Muscle of leg (tissue), 9 donors: ENCODE results near the gene NEUROG3. TPM values are rescaled to one million over a fixed set of nuclear protein-coding genes. Genes with fewer than 3 reads are reported as not detected.

ENCODE experiments used
- polyA plus RNA-seq, 8 donors: library from polyadenylated mRNA; unstranded; fragments of 120-200 nt; gene quantifications; one replicate each; pipeline versions ENCODE4 v1.2.1 to v1.2.3, GENCODE V29; 2013; ENCODE audit warnings: inconsistent platforms in 1 of 8, low replicate concordance in 1 of 8; ENCODE audit not compliant: insufficient read length in 8 of 8, insufficient read depth in 1 of 8
- total RNA-seq: library from RNA; stranded (reverse); fragments of 120-200 nt; gene quantifications from one replicate; pipeline ENCODE4 v1.2.4, GENCODE V29; 2013

The NEUROG3 gene
- total and polyA plus RNA-seq, 9 donors = not detected

Other genes with a start within 250 kb of the NEUROG3 start
- 0.13 TPM for gene TACR2, start 156.5 kb downstream of the NEUROG3 start, total RNA-seq
- gene TACR2, start 156.5 kb downstream of the NEUROG3 start, polyA plus RNA-seq = under 1 TPM; 0.16 to 0.54 (median 0.39) TPM
- 54.0 TPM for gene TSPAN15, start 122.0 kb downstream of the NEUROG3 start, total RNA-seq
- gene TSPAN15, start 122.0 kb downstream of the NEUROG3 start, polyA plus RNA-seq = 100 to 1,000 TPM in 1 of 8 donors, 10 to 100 TPM in 7; 52.1 to 103 (median 79.0) TPM
- 0.18 TPM for gene FAM241B, start 56.8 kb upstream of the NEUROG3 start, total RNA-seq
- under 1 TPM; 0.13 to 0.66 (median 0.34) TPM for gene FAM241B, start 56.8 kb upstream of the NEUROG3 start, polyA plus RNA-seq
- 12.5 TPM for gene COL13A1, start 228.5 kb upstream of the NEUROG3 start, total RNA-seq
- gene COL13A1, start 228.5 kb upstream of the NEUROG3 start, polyA plus RNA-seq = 10 to 100 TPM in 4 of 8 donors, 1 to 10 TPM in 4; 4.8 to 26.7 (median 10.4) TPM